ENCODE measurements around the gene ARHGEF40.

The ARHGEF40 gene

GRCh38 chr14:21093769-21094681 lies 23.9 kb downstream of the ARHGEF40 start:
- Mint-ChIP-seq H3K9me3 (no peaks in the 10 kb centered on the region), H3K36me3 (peaks cover 7% of the 10 kb centered on the region), H3K4me1 (peaks cover 23% of the 10 kb centered on the region), H3K4me3 (no peak overlapping the region), H3K27ac (no peak overlapping the region)
- DNase-seq (ENCODE audit: low spot score in 2 of 2) (no peak), ATAC-seq (no peak)

DNA sequence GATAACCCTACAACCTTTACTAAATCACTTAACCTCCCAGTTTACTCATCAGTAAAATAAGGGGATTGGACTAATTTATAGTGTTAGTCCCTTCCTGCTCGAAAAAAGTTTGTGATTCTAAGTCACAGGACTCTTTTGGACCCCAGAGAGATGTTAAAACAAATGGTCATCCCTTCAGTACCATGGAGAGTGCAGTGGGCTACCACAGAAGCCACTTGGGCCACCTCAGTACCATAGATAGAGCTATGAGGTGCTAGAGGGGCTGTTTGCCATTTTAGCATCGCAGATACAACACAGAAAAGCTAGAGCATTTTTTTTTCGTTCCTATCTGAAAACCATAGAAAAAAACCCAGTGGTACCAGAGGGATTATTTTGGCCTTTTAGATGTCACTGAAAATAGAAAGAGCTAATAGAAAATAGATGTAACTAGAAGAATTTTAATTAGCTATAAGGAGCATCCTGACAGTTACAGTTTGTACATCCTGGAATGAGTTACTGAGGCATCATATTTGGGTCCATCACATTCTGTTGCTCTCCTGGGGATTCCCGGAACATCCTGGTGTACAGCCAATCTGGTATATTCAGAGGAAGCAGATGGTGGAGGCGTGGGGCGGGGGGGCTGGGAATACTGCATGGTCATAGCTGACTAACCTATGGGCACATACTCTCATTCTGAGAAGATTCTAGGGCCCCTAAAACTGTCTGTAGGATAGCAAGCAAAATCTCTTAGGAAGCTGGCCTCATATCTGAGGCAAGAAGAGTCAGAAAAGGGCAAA lies 25.5 kb downstream of the ARHGEF40 start:
- Mint-ChIP-seq H3K36me3 (peaks cover 7% of the 10 kb centered on the region), H3K4me1 (peaks cover 24% of the 10 kb centered on the region), H3K4me3 (no peak overlapping the region), H3K27ac (no peak overlapping the region), H3K9me3 (no peaks in the 10 kb centered on the region)
- ATAC-seq, result no peak
- DNase-seq (ENCODE audit: low spot score in 2 of 2), result no peak

DNA sequence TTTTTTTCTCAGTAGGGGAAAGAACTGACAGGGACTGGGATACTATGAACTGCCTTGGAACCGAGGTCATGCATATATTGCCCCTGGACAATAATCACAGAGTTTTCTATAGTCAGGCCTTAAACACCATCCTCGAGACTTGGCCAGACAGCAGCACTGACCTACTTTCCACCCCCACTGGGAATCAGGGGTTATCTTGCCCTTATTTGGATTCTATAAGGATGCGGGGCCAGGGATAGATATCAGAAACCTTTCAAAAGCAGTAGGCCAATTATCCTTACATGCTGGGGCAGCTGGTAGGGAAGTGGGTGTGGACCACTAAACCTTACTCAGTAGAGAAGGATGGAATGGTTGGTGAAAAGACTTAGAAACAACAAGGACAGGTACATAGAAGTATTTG lies 26.3 kb downstream of the ARHGEF40 start:
- Mint-ChIP-seq H3K4me1 (peaks cover 24% of the 10 kb centered on the region), H3K27ac (peak overlapping the region; percentile 29), H3K9me3 (no peaks in the 10 kb centered on the region), H3K4me3 (no peak overlapping the region), H3K36me3 (peaks cover 4% of the 10 kb centered on the region)
- ATAC-seq (no peak), DNase-seq (ENCODE audit: low spot score in 2 of 2) (no peak)

- Mint-ChIP-seq H3K4me3 (peak overlapping the region; percentile 72), H3K36me3 (no peaks in the 10 kb centered on the region), H3K4me1 (peaks cover 31% of the 10 kb centered on the region), H3K27ac (peak overlapping the region; percentile 29), H3K9me3 (no peaks in the 10 kb centered on the region)
- DNase-seq (ENCODE audit: low spot score in 2 of 2), result no peak
- no peak for ATAC-seq
Observed at GRCh38 chr14:21096978-21097635, 27.0 kb downstream of the ARHGEF40 start.

- ATAC-seq (no peak), DNase-seq (ENCODE audit: low spot score in 2 of 2) (no peak)
- Mint-ChIP-seq H3K9me3 (no peaks in the 10 kb centered on the region), H3K4me3 (peak overlapping the region; percentile 72), H3K36me3 (peaks cover 4% of the 10 kb centered on the region), H3K27ac (peak overlapping the region; percentile 29), H3K4me1 (peaks cover 32% of the 10 kb centered on the region)
Observed at GRCh38 chr14:21097636-21098075, 27.6 kb downstream of the ARHGEF40 start.

GRCh38 chr14:21098076-21098891 lies 28.2 kb downstream of the ARHGEF40 start, which contains the start of gene ZNF219:
Gene ZNF219 (minus strand): TSS chr14:21098655. CDS start chr14:21093591, 5,064 bp downstream.
- DNase-seq (ENCODE audit: low spot score in 2 of 2), result no peak
- peak within 1 kb of the TSS; percentile 92 for H3K27ac Mint-ChIP-seq
- peaks cover 7% of the 10 kb centered on the region for H3K36me3 Mint-ChIP-seq
- H3K4me3 Mint-ChIP-seq, result peak within 1 kb of the TSS; percentile 77
- ATAC-seq, result peak; percentile 46
- H3K9me3 Mint-ChIP-seq, result no peaks in the 10 kb centered on the region
- H3K4me1 Mint-ChIP-seq, result peaks cover 33% of the 10 kb centered on the region

DNA sequence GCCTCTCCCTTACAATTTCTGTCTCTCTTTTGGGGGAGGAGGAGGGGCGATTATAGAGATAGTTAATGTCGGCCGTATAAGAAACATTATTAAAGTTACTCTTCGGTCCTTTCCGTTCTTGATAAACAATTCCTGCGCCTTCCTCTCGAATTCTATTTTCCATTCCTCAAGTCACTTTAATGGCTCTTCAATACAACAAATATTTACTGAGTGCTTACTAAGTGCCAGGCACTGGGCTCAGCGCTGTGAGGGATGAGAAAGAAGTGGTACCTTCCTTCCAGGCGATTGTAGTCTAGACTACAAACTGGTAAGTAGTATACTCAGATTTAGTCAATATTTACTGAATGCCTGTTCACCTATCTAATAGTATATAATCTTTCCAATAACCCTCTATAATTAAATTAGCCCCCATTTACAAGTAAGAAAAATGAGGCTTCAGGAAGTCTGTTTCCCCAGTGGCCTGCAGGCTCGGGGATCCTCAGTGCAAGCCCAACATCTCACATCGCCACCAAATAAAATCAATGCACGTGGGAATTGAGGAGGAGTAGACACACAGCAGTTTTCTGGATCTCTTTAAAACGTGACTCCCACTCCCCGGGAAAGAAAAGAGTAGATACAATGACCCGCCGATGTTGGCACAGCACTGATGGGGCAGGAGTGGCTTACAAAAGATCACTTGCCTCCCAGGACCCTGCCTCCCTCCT lies 28.9 kb downstream of the ARHGEF40 start:
- Mint-ChIP-seq H3K4me3 (peak overlapping the region; percentile 77), H3K27ac (peak overlapping the region; percentile 92)
- ATAC-seq, result no peak

DNA sequence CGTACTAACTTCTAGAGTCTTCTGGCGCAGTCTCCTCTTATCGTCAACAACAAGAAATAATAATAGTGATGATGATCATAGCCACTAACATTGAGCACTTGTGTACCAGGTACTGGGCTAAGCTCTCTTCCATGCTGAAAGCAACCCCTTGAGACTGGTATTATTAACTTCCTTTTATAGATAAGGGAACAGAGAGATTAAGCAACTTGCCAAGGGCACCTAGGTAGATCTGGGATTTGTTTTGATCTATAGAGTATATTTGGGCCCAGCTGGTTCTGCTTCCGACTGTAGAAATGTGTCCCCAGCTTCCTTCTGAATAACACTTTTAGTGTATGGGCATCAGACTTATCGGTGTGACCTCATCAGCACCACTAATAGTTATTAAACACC lies 29.5 kb downstream of the ARHGEF40 start:
- H3K4me1 Mint-ChIP-seq, result peaks cover 40% of the 10 kb centered on the region
- peak overlapping the region; percentile 92 for H3K27ac Mint-ChIP-seq
- DNase-seq (ENCODE audit: low spot score in 2 of 2) (no peak), ATAC-seq (no peak)
- H3K9me3 Mint-ChIP-seq, result no peaks in the 10 kb centered on the region
- peaks cover 13% of the 10 kb centered on the region for H3K36me3 Mint-ChIP-seq
- H3K4me3 Mint-ChIP-seq, result peak overlapping the region; percentile 77

More for the DNA sequence above, 28.9 kb downstream of the ARHGEF40 start:
- H3K36me3 Mint-ChIP-seq, result peaks cover 13% of the 10 kb centered on the region
- H3K4me1 Mint-ChIP-seq, result peaks cover 37% of the 10 kb centered on the region
- DNase-seq (ENCODE audit: low spot score in 2 of 2), result no peak
- no peaks in the 10 kb centered on the region for H3K9me3 Mint-ChIP-seq

GRCh38 chr14:21100931-21101330 lies 30.8 kb downstream of the ARHGEF40 start, which contains the start of gene TMEM253:
Gene TMEM253 (plus strand): TSS chr14:21101066. CDS start chr14:21101344, 278 bp downstream.
- Mint-ChIP-seq H3K4me1 (peaks cover 43% of the 10 kb centered on the region), H3K9me3 (no peaks in the 10 kb centered on the region), H3K4me3 (peak within 1 kb of the TSS; percentile 83), H3K36me3 (peaks cover 13% of the 10 kb centered on the region), H3K27ac (peak within 1 kb of the TSS; percentile 72)
- DNase-seq (ENCODE audit: low spot score in 2 of 2), result no peak
- no peak for ATAC-seq

DNA sequence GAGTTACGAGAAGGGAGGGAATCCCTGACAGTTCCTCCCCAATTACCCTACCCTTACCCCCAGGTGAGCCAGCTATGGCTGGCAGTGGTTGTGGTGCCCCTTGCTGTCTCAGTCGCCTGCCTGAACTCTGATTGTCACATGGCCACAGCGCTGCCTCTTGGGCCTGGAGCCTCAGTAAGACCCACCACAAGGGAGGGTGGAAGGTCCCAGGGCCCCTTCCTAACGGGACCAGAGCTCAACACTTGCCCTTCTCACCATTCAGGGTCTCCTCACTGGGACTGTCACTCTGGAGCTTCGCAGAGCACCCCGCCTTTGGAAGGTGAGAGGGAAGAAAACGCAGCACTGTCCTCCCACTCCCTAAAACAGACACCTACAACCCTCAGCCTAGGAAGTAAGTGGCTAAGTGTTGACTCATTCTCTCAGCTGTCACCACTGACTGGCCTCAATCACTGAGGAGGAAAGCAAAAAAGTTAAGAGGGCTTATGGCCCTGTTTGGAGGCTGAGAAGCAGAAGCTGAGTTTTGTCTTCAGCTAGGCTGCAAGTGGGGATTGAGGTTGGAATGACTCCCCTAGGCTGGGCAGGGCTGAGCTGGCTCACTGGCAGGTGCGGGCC lies 31.8 kb downstream of the ARHGEF40 start:
- H3K9me3 Mint-ChIP-seq, result no peaks in the 10 kb centered on the region
- H3K4me1 Mint-ChIP-seq, result peaks cover 48% of the 10 kb centered on the region
- peak overlapping the region; percentile 83 for H3K4me3 Mint-ChIP-seq
- ATAC-seq (peak; percentile 25), DNase-seq (ENCODE audit: low spot score in 2 of 2) (no peak)
- H3K36me3 Mint-ChIP-seq, result peaks cover 13% of the 10 kb centered on the region
- H3K27ac Mint-ChIP-seq, result peak overlapping the region; percentile 72

GRCh38 chr14:21102521-21103410 lies 32.7 kb downstream of the ARHGEF40 start:
- H3K4me3 Mint-ChIP-seq, result peak overlapping the region; percentile 83
- peak overlapping the region; percentile 92 for H3K27ac Mint-ChIP-seq
- no peak for DNase-seq (ENCODE audit: low spot score in 2 of 2)
- ATAC-seq, result no peak
- peaks cover 44% of the 10 kb centered on the region for H3K4me1 Mint-ChIP-seq
- no peaks in the 10 kb centered on the region for H3K9me3 Mint-ChIP-seq
- peaks cover 13% of the 10 kb centered on the region for H3K36me3 Mint-ChIP-seq

DNA sequence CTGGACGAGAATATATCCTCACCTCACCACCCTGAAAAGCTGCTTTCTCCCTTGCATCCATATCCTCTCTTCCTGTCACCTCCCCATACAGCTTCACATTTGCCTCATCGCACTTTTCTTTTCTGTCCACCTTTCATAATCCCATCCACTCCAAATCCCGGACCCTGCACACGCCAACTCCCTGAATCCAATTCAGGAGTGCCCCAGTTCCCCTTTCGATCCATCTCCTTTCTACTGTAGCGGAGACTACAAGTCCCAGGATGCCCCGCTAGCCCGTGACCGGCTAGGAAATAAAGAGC lies 33.3 kb downstream of the ARHGEF40 start:
- no peak for DNase-seq (ENCODE audit: low spot score in 2 of 2)
- Mint-ChIP-seq H3K9me3 (no peaks in the 10 kb centered on the region), H3K4me1 (peaks cover 44% of the 10 kb centered on the region)

More for the DNA sequence above, 33.3 kb downstream of the ARHGEF40 start:
- Mint-ChIP-seq H3K4me3 (peak overlapping the region; percentile 83), H3K27ac (peak overlapping the region; percentile 92), H3K36me3 (peaks cover 13% of the 10 kb centered on the region)
- ATAC-seq, result no peak
